ENCODE measurements around the gene SLC15A4. TPM values are rescaled to one million over a fixed set of nuclear protein-coding genes. Genes with fewer than 3 reads are reported as not detected.

SLC15A4 gene
- polyA plus RNA-seq, 2 of the 4 experiments (the other 2 are of a cell fraction) = 21.6 to 40.0 TPM

DNA sequence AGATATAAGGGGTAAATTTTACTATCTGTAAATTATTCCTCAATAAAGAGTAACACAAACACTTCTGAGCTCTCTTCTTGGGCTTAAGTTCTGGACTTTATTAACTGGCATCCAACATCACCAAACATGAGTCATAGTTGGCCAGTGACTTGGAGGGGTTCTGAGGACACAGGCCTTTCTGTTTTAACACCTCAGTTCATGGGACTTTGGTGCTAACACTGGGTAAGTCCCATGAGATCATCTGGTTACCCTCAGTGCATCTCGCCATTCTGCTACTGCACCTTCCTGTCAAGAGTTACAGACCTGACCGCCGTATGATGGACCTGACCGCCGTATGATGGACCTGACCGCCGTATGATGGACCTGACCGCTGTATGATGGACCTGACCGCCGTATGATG, 9.9 kb downstream of the SLC15A4 start (continued):
- TF ChIP-seq, protein P1, sequence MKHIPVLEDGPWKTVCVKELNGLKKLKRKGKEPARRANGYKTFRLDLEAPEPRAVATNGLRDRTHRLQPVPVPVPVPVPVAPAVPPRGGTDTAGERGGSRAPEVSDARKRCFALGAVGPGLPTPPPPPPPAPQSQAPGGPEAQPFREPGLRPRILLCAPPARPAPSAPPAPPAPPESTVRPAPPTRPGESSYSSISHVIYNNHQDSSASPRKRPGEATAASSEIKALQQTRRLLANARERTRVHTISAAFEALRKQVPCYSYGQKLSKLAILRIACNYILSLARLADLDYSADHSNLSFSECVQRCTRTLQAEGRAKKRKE (CRISPR knock-in tag; IDR thresholded peaks at IDR 0.05; ENCODE audit: low read depth) = no peak
- TF ChIP-seq ZC3H11A (IDR thresholded peaks at IDR 0.05) (no peak), CBX8 (IDR thresholded peaks at IDR 0.05) (no peak), BHLHE40 (IDR thresholded peaks at IDR 0.05; ENCODE audit: low read depth, low read length) (no peak), TFCP2L1 (CRISPR knock-in tag; IDR thresholded peaks at IDR 0.05) (no peak), MAFK (IDR thresholded peaks at IDR 0.05; ENCODE audit: partially characterized antibody) (no peak), TP53 (CRISPR knock-in tag; IDR thresholded peaks at IDR 0.05) (no peak), MAZ (IDR thresholded peaks at IDR 0.05; ENCODE audit: borderline replicate concordance, low read depth, low read length) (no peak)
- TF ChIP-seq, protein P2, sequence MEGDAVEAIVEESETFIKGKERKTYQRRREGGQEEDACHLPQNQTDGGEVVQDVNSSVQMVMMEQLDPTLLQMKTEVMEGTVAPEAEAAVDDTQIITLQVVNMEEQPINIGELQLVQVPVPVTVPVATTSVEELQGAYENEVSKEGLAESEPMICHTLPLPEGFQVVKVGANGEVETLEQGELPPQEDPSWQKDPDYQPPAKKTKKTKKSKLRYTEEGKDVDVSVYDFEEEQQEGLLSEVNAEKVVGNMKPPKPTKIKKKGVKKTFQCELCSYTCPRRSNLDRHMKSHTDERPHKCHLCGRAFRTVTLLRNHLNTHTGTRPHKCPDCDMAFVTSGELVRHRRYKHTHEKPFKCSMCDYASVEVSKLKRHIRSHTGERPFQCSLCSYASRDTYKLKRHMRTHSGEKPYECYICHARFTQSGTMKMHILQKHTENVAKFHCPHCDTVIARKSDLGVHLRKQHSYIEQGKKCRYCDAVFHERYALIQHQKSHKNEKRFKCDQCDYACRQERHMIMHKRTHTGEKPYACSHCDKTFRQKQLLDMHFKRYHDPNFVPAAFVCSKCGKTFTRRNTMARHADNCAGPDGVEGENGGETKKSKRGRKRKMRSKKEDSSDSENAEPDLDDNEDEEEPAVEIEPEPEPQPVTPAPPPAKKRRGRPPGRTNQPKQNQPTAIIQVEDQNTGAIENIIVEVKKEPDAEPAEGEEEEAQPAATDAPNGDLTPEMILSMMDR (IDR thresholded peaks at IDR 0.05) = no peak

DNA sequence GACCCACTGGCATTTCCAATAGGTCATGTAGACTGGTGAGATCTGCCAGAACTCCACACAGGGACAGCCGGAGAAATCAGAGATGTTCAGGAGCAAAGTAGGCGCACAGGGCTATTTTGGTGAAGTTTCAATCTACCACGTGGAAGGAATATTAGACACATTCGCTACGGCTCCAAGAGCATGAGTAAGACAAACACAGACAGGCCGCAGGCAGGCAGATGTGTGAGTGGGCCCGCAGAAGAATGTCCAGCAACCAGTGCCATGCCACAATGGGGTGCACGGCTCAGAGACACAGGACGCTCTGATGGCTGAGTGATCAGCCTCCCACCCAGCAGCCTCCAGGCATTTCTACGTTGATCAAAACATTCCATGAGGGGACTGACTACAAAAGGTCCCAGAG, 10.4 kb downstream of the SLC15A4 start:
- FAIRE-seq (no peak), ATAC-seq (no peak), DNase-seq (ENCODE audit: low read depth in 1 of 2, low spot score in 1 of 2) (no peak)
- Histone ChIP-seq H3K4me1 (peaks cover 4% of the 10 kb centered on the region; the same call in 2 of the 3 replicates), H3K27ac (no peak overlapping the region), H3K4me3 (no peak overlapping the region), H3K4me2 (no peak overlapping the region), H3K9me3 (no peaks in the 10 kb centered on the region)
- CTCF ChIA-PET = interaction anchor here (0.7 to 1.7 kb wide), 3 partner anchors 8 to 14 kb away, joined by 3 read pairs; no protein-coding TSS in a partner anchor
- POLR2A ChIA-PET = no interaction called here
- WGBS (ENCODE audit: missing lambda C conversion rate) = 90% methylated on average over 10 of the region's 10 CpGs
- TF ChIP-seq EP300 (IDR thresholded peaks at IDR 0.05) (no peak), RARB (CRISPR knock-in tag; IDR thresholded peaks at IDR 0.05) (no peak), ZC3H11A (IDR thresholded peaks at IDR 0.05) (no peak)
- TF ChIP-seq, protein P3, sequence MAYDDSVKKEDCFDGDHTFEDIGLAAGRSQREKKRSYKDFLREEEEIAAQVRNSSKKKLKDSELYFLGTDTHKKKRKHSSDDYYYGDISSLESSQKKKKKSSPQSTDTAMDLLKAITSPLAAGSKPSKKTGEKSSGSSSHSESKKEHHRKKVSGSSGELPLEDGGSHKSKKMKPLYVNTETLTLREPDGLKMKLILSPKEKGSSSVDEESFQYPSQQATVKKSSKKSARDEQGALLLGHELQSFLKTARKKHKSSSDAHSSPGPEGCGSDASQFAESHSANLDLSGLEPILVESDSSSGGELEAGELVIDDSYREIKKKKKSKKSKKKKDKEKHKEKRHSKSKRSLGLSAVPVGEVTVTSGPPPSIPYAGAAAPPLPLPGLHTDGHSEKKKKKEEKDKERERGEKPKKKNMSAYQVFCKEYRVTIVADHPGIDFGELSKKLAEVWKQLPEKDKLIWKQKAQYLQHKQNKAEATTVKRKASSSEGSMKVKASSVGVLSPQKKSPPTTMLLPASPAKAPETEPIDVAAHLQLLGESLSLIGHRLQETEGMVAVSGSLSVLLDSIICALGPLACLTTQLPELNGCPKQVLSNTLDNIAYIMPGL (CRISPR knock-in tag; IDR thresholded peaks at IDR 0.05; ENCODE audit: borderline replicate concordance) = no peak
- TF ChIP-seq, protein P4, sequence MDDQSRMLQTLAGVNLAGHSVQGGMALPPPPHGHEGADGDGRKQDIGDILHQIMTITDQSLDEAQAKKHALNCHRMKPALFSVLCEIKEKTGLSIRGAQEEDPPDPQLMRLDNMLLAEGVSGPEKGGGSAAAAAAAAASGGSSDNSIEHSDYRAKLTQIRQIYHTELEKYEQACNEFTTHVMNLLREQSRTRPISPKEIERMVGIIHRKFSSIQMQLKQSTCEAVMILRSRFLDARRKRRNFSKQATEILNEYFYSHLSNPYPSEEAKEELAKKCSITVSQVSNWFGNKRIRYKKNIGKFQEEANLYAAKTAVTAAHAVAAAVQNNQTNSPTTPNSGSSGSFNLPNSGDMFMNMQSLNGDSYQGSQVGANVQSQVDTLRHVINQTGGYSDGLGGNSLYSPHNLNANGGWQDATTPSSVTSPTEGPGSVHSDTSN (IDR thresholded peaks at IDR 0.05) = no peak

DNA sequence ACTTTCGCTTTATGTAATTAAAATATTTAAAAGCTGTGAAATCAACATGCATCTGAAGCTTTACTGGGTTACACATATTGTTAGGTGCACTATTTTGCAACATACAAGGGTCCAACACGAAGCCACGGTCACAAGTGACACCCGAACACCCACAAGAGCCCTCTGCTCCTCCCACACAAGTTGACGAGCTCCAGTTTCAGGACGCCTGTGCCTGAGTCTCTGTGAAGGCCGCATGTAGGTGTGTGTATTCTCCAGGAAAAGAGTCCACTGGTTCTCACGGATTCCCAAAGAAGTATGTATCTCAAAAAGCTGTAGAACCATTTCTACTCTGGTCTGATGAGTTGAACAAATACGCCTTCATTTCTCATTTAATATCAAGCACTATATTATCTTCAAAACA, 12.0 kb downstream of the SLC15A4 start:
- no peak for DNase-seq (ENCODE audit: low read depth in 1 of 2, low spot score in 1 of 2)
- no peaks in the 10 kb centered on the region for H3K4me1 ChIP-seq
- ATAC-seq = no peak
- no peak for FAIRE-seq
- H3K4me2 ChIP-seq = no peak overlapping the region
- CTCF ChIA-PET = interaction anchor here (1.1 kb wide), 1 partner anchor 13 kb away, joined by 3 read pairs; no protein-coding TSS in a partner anchor
- POLR2A ChIA-PET = interaction anchor here (2.3 kb wide), 1 partner anchor 12 kb away, joined by 6 read pairs; the partner anchor contains the start of gene SLC15A4
- TF ChIP-seq EHMT2 (IDR thresholded peaks at IDR 0.05; ENCODE audit: low read depth) (no peak), KDM5A (IDR thresholded peaks at IDR 0.05) (no peak)
- H3K27ac ChIP-seq = no peak overlapping the region
- 94% methylated on average over 9 of the region's 9 CpGs for WGBS (ENCODE audit: missing lambda C conversion rate)
- no peak overlapping the region for H3K4me3 ChIP-seq
- no peaks in the 10 kb centered on the region for H3K9me3 ChIP-seq
